ENCODE results near the gene GDF7.
A peak's percentile ranks its signal among the peaks of the same experiment; 100 is the strongest.

GDF7 gene

DNA sequence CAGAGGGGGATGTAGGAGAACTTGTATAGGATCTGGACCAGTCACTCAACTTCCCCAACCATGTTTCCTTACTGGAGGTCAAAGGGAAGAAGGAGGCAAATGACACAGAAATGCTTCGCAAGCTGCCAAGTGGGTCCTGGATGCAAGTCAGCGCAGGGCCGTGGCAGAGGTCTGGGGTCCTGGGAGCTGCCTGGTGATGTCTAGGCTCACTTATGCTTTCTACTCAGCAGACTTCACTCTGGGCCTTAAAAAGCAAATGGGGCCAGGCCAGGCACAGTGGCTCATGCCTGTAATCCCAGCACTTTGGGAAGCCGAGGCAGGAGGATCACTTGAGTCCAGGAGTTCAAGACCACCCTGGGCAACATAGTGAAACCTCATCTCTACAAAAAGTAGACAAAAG is 36.0 kb upstream of the GDF7 start:
- H3K9ac ChIP-seq (ENCODE audit: low read length), result no peak overlapping the region
- H3K27ac ChIP-seq (ENCODE audit: low read depth, low read length), result peak overlapping the region; percentile 48
- no peaks in the 10 kb centered on the region for H3K9me3 ChIP-seq (ENCODE audit: low read length)
- H3K36me3 ChIP-seq (ENCODE audit: insufficient read depth, low read length), result peaks cover 36% of the 10 kb centered on the region
- no peaks in the 10 kb centered on the region for H3K27me3 ChIP-seq (ENCODE audit: control insufficient read depth in 1 of 2, insufficient read depth in 2 of 2, low read length in 2 of 2)
- H3K4me3 ChIP-seq (ENCODE audit: low read depth in 1 of 2, low read length in 2 of 2), result no peak overlapping the region
- peaks cover 66% of the 10 kb centered on the region for H3K4me1 ChIP-seq (ENCODE audit: insufficient read depth, low read length)

DNA sequence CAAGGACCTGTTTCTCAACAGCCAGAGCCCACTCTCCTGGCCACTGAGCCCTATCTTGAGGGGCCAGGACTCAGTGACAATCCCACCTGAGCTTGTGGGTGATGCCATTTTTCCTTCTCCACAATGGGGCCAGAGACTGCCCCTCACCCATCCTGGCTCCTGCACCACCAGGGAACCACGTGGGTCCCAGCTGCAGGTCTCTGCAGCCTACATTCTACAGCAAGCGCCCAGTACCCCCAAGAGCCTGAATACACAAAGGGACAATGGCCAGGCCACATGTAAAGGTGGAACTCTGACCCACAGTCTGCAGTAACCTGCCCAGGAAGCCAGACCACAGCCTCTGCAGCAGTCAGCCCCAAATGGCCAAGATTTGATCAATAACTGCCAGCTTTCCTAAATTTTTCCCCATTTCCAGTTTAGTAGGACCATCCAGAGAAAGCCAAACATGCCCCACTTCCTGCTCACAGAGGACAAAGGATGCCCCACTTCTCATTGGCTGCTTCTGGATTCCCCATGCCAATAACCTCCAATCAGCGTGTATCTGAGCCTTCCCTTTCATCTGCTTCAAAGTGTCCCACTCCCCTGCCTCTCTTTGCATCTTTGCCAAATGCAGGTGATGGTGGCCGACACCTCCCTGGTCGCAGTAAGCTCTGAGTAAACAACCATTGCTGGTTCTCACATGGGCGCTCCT is 35.2 kb upstream of the GDF7 start:
- Histone ChIP-seq H3K9me3 (ENCODE audit: low read length) (no peaks in the 10 kb centered on the region), H3K4me1 (ENCODE audit: insufficient read depth, low read length) (peaks cover 73% of the 10 kb centered on the region), H3K4me3 (ENCODE audit: low read depth in 1 of 2, low read length in 2 of 2) (no peak overlapping the region), H3K27ac (ENCODE audit: low read depth, low read length) (peak overlapping the region; percentile 64), H3K27me3 (ENCODE audit: control insufficient read depth in 1 of 2, insufficient read depth in 2 of 2, low read length in 2 of 2) (no peaks in the 10 kb centered on the region), H3K9ac (ENCODE audit: low read length) (no peak overlapping the region), H3K36me3 (ENCODE audit: insufficient read depth, low read length) (peaks cover 41% of the 10 kb centered on the region)

DNA sequence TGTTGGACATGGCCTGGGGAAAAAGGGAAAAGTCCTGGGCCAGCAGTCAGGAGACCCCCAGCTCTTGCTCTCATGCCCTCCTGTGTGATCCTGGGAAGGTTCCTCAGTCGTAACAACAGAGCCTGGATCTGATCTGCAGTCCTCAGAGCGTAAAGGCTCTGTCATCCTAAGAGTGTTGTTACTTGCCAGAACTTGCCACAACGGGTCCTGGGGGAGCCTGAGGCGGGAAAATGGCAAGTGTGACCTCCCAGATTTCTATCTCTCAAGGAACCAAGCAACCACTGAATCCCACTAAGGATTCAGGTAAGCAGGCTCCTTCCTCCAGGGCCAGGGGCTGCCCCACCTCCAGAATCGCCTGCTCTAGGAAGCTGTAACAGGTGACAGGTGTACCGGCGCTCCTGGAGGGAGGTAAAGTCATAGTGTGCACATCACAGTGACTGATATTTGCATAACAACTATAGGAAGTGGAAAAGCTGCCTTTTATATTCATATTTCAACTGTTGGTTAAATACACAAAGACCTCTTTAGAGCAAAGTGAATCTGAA is 34.4 kb upstream of the GDF7 start:
- Histone ChIP-seq H3K4me3 (ENCODE audit: low read depth in 1 of 2, low read length in 2 of 2) (no peak overlapping the region), H3K36me3 (ENCODE audit: insufficient read depth, low read length) (peaks cover 41% of the 10 kb centered on the region), H3K9ac (ENCODE audit: low read length) (no peak overlapping the region), H3K9me3 (ENCODE audit: low read length) (no peaks in the 10 kb centered on the region), H3K4me1 (ENCODE audit: insufficient read depth, low read length) (peaks cover 73% of the 10 kb centered on the region), H3K27me3 (ENCODE audit: control insufficient read depth in 1 of 2, insufficient read depth in 2 of 2, low read length in 2 of 2) (no peaks in the 10 kb centered on the region), H3K27ac (ENCODE audit: low read depth, low read length) (peak overlapping the region; percentile 93)

DNA sequence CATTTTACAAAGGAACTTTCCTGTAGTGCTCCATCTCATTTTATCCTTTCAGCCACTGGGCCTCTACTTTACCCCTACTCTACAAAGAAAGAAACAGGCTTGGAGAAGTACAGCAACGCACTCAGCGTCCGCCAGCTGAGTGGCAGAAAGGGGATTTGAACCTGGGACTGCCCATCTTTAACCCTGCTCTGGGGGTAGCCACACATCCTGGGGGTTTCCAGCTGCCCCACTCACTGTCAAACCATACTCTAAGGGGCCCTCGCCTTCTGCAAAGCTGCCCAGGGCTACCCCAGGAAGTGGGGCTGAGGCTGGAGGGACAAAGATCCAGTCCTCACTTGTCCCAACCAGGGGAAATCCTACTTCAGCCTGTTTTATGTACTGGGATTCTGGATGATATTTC is 33.9 kb upstream of the GDF7 start:
- Histone ChIP-seq H3K9ac (ENCODE audit: low read length) (no peak overlapping the region), H3K4me3 (ENCODE audit: low read depth in 1 of 2, low read length in 2 of 2) (no peak overlapping the region)

DNA sequence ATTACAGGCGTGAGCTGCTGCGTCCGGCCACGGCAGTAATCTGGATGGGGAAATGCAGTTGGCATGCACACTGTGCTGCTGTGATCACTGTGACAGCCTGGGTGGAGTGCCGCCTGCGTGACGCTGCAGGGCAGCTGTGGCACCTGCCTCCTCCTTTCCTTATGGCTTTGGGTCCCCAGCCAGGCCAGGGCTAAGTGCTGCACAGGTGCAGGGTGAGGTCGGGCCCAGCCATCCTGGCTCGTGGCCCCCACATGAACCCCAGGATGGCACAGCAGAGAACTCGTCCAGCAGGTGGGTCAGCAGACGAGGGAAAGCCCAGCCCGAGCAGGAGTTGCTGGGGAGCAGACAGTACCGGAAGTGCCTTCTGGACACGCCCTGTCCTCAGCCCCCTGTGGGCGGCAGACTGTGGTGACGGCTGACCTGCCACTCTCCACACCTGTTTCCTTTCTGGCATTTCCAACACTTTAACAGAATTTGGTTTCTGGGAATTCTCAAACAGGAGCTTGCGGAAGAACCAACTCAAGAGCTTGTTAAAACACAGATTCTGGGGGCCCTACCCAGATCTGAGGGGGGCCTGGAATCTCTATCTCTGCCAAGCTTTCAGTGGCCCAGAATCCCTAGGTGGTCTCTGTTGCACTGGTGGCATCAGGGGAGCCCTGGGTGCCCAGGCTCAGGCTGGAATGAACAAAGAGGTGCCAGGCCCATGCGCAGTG is 33.0 kb upstream of the GDF7 start:
- Histone ChIP-seq H3K27me3 (ENCODE audit: control insufficient read depth in 1 of 2, insufficient read depth in 2 of 2, low read length in 2 of 2) (no peaks in the 10 kb centered on the region), H3K27ac (ENCODE audit: low read depth, low read length) (peak overlapping the region; percentile 93), H3K4me3 (ENCODE audit: low read depth in 1 of 2, low read length in 2 of 2) (peak overlapping the region in 1 of 2 donors; percentile 19), H3K9ac (ENCODE audit: low read length) (peak overlapping the region; percentile 49), H3K36me3 (ENCODE audit: insufficient read depth, low read length) (peaks cover 43% of the 10 kb centered on the region), H3K4me1 (ENCODE audit: insufficient read depth, low read length) (peaks cover 84% of the 10 kb centered on the region), H3K9me3 (ENCODE audit: low read length) (no peaks in the 10 kb centered on the region)

More for the DNA sequence above, 33.9 kb upstream of the GDF7 start:
- Histone ChIP-seq H3K36me3 (ENCODE audit: insufficient read depth, low read length) (peaks cover 45% of the 10 kb centered on the region), H3K27ac (ENCODE audit: low read depth, low read length) (peak overlapping the region; percentile 93), H3K4me1 (ENCODE audit: insufficient read depth, low read length) (peaks cover 78% of the 10 kb centered on the region), H3K27me3 (ENCODE audit: control insufficient read depth in 1 of 2, insufficient read depth in 2 of 2, low read length in 2 of 2) (no peaks in the 10 kb centered on the region), H3K9me3 (ENCODE audit: low read length) (no peaks in the 10 kb centered on the region)

DNA sequence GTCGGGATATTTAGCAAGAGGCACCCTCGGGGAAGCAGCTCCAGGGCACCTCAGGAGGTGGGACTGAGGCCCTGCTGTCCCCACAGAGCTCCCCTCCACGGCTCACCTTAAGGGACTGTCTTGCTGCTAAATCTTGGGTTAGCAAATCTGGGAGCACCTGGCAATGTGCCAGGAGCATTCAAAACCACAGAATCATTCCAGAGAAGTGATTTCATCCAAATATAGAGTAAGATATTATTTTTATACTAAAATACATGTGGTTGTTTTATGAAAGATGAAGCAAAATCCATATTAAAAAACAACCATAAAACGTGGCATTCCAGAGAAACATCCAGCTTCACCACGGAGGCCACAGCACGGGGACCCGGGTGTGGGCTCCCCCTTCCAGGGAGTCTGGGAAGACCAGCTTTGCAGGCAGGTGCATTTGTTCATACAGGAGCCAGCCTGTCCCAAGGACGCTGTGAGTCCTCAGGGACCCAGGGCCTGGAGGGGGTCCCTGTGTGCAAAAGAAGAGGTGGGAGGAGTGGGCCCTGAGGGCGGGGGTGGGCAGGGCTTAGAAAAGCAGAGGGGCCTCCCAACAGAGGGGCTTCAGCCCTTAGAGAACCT is 32.3 kb upstream of the GDF7 start:
- no peaks in the 10 kb centered on the region for H3K27me3 ChIP-seq (ENCODE audit: control insufficient read depth in 1 of 2, insufficient read depth in 2 of 2, low read length in 2 of 2)
- H3K4me3 ChIP-seq (ENCODE audit: low read depth in 1 of 2, low read length in 2 of 2), result peak overlapping the region in 1 of 2 donors; percentile 19
- H3K9me3 ChIP-seq (ENCODE audit: low read length), result no peaks in the 10 kb centered on the region
- peak overlapping the region; percentile 93 for H3K27ac ChIP-seq (ENCODE audit: low read depth, low read length)
- peak overlapping the region; percentile 49 for H3K9ac ChIP-seq (ENCODE audit: low read length)
- H3K4me1 ChIP-seq (ENCODE audit: insufficient read depth, low read length), result peaks cover 84% of the 10 kb centered on the region
- H3K36me3 ChIP-seq (ENCODE audit: insufficient read depth, low read length), result peaks cover 43% of the 10 kb centered on the region

DNA sequence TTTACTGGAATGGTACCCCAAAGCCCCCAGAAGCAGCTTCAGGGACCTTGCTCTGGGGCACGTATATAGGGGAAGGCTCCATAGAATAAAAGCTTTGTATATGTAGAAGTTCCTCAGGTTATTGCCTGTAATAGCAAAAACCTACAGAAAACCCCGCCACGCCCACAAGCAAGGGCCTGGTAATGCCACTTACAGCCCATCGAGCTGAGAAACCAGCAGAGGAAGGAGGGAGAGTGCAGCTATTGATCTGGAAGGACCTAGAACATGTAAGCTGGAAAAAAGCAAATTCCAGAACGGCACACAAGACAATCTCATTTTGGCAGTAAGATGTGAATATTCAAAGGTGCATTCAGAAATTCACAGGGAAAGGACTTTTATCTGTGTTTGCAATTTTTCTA is 31.8 kb upstream of the GDF7 start:
- H3K9ac ChIP-seq (ENCODE audit: low read length), result peak overlapping the region; percentile 49
- no peaks in the 10 kb centered on the region for H3K27me3 ChIP-seq (ENCODE audit: control insufficient read depth in 1 of 2, insufficient read depth in 2 of 2, low read length in 2 of 2)
- H3K4me1 ChIP-seq (ENCODE audit: insufficient read depth, low read length), result peaks cover 82% of the 10 kb centered on the region
- peak overlapping the region in 1 of 2 donors; percentile 19 for H3K4me3 ChIP-seq (ENCODE audit: low read depth in 1 of 2, low read length in 2 of 2)
- peaks cover 44% of the 10 kb centered on the region for H3K36me3 ChIP-seq (ENCODE audit: insufficient read depth, low read length)
- peak overlapping the region; percentile 93 for H3K27ac ChIP-seq (ENCODE audit: low read depth, low read length)
- no peaks in the 10 kb centered on the region for H3K9me3 ChIP-seq (ENCODE audit: low read length)

DNA sequence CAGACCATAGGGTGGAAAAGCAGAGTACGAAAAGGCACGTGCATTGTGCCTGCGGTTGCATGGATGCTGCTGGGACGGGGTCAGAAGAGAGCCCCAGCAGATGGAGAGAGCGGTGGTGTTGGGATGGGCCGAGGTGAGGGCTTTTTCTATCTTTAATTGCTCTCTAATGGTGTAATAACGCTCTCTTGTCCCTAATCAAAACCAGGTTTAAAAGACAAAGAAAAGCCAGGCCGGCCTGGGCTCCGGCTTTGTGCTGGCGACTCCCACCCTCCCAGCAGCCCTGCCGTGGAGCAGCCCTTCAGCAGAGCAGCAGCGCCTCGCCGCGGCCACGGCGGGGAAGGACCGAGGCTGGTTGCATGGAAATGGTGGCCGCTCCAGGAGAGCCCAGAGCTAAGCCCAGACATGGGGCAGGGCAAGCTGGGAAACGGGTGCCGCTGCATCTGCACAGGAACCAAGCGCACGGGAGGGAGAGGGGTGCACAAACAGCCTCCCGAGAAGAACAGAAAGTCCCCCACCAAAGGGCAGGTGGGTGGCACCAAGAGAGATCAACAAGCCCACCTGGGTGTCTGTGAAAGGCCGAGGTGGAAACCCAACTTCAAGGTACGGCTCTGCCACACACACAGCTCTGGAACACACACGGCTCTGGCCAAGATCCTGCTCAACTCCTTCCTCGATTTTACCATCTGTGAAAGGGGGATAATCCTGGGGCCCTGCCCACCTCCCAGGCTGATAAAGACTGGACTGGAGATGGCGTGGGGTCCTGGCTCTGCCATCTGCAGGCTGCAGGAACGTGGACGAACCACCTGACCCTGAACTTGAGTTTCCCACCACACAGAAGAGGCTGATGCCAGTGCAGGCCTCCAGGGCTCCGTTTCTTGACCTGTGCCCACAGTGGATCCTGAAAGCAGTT is 31.0 kb upstream of the GDF7 start:
- Histone ChIP-seq H3K9ac (ENCODE audit: low read length) (peak overlapping the region; percentile 60), H3K27ac (ENCODE audit: low read depth, low read length) (peak overlapping the region; percentile 93), H3K4me1 (ENCODE audit: insufficient read depth, low read length) (peaks cover 86% of the 10 kb centered on the region), H3K4me3 (ENCODE audit: low read depth in 1 of 2, low read length in 2 of 2) (no peak overlapping the region), H3K36me3 (ENCODE audit: insufficient read depth, low read length) (peaks cover 52% of the 10 kb centered on the region), H3K27me3 (ENCODE audit: control insufficient read depth in 1 of 2, insufficient read depth in 2 of 2, low read length in 2 of 2) (no peaks in the 10 kb centered on the region), H3K9me3 (ENCODE audit: low read length) (no peaks in the 10 kb centered on the region)

DNA sequence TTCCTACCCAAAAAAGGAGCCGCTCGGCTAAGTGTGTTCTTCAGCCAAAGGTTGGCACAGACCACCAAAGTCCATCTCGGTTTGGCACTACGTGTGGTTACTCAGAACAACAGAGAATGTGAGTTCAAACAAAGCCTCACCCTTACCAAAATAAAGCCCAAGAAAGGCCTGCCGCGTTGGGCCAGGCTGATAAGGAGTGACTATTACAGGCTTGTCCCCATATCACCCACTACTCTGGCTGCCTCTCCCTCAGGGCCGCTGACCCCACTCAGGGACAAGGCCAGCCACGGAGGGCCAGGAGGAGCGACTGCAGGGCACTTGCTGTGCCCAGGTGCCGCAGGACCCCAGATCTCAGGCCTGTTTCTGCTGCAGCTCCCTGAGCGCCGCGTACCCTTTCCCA is 29.8 kb upstream of the GDF7 start:
- Histone ChIP-seq H3K9me3 (ENCODE audit: low read length) (no peaks in the 10 kb centered on the region), H3K4me3 (ENCODE audit: low read depth in 1 of 2, low read length in 2 of 2) (no peak overlapping the region), H3K36me3 (ENCODE audit: insufficient read depth, low read length) (peaks cover 52% of the 10 kb centered on the region), H3K27me3 (ENCODE audit: control insufficient read depth in 1 of 2, insufficient read depth in 2 of 2, low read length in 2 of 2) (no peaks in the 10 kb centered on the region), H3K27ac (ENCODE audit: low read depth, low read length) (peak overlapping the region; percentile 93), H3K4me1 (ENCODE audit: insufficient read depth, low read length) (peaks cover 91% of the 10 kb centered on the region), H3K9ac (ENCODE audit: low read length) (peak overlapping the region; percentile 44)

DNA sequence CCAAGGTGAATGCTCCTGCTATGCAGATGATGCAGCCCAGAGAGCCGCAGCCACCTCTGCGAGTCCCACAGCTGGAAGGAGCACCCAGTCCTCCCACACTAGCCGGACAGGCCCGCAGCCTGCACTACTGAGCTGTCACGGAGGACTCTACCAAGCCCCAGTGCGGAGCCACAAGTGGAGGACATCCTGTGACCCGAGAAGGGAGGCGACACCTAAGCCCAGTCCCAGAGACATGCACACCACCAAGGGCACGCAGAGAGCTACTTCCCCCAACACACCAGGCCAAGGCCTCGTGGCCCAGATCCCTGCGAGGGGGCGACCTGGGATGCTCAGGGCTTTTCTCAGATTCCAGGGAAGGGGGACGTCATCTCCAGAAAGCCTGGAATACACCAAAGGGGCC is 28.9 kb upstream of the GDF7 start:
- no peaks in the 10 kb centered on the region for H3K27me3 ChIP-seq (ENCODE audit: control insufficient read depth in 1 of 2, insufficient read depth in 2 of 2, low read length in 2 of 2)
- peak overlapping the region; percentile 44 for H3K9ac ChIP-seq (ENCODE audit: low read length)
- peaks cover 51% of the 10 kb centered on the region for H3K36me3 ChIP-seq (ENCODE audit: insufficient read depth, low read length)
- peak overlapping the region; percentile 93 for H3K27ac ChIP-seq (ENCODE audit: low read depth, low read length)
- peaks cover 93% of the 10 kb centered on the region for H3K4me1 ChIP-seq (ENCODE audit: insufficient read depth, low read length)
- H3K4me3 ChIP-seq (ENCODE audit: low read depth in 1 of 2, low read length in 2 of 2), result no peak overlapping the region
- no peaks in the 10 kb centered on the region for H3K9me3 ChIP-seq (ENCODE audit: low read length)

Data from muscle layer of colon (tissue), 2 donors.